Gastroesophageal sphincter (tissue), 4 donors: ENCODE data around the gene AFP. TPM values are rescaled to one million over a fixed set of nuclear protein-coding genes. Genes with fewer than 3 reads are reported as not detected.

ENCODE experiments used
- ATAC-seq: fragments of 150-250 bp; one replicate; pipeline ENCODE4 v1.9.1; 2016; ENCODE audit warnings: mild to moderate bottlenecking, moderate library complexity
- H3K27ac ChIP-seq, 4 donors: fragments of 200-600 bp; sonication (generic) in 3 of 4; 1 replicate in 3 of 4; 2 replicates in 1 of 4; pipeline ENCODE4 v1.5.1; 2016 to 2019
- H3K27me3 ChIP-seq: fragments of 200-600 bp; sonication (generic); one replicate; pipeline ENCODE4 v1.5.1; 2019
- H3K36me3 ChIP-seq, 2 donors: fragments of 200-600 bp; sonication (generic); one replicate each; pipeline ENCODE4 v1.5.1; 2019; ENCODE audit warnings: control low read depth in 1 of 2
- H3K4me1 ChIP-seq, 3 donors: fragments of 200-600 bp; sonication (generic); 1 replicate in 2 of 3; 2 replicates in 1 of 3; pipeline ENCODE4 v1.5.1; 2016 to 2019; ENCODE audit warnings: control low read depth in 2 of 3
- H3K4me3 ChIP-seq, 2 donors: fragments of 200-600 bp; sonication (generic); one replicate each; pipeline ENCODE4 v1.5.1; 2019; ENCODE audit warnings: mild to moderate bottlenecking in 1 of 2, moderate library complexity in 1 of 2
- H3K9me3 ChIP-seq, 3 donors: fragments of 200-600 bp; sonication (generic); one replicate each; pipeline ENCODE4 v1.5.1; 2017 to 2019; ENCODE audit warnings: control low read depth in 2 of 3
- EP300 ChIP-seq: sonication (generic); formaldehyde crosslinking; IDR thresholded peaks from one replicate; pipeline ENCODE4 v1.6.1; 2017; ENCODE audit warnings: antibody characterized with exemption, mild to moderate bottlenecking
- POLR2A ChIP-seq, 2 donors: fragments of 450-650 bp; IDR thresholded peaks; one replicate each; pipeline ENCODE4 v1.6.1; 2017; ENCODE audit warnings: antibody characterized with exemption in 2 of 2, mild to moderate bottlenecking in 2 of 2, moderate library complexity in 1 of 2
- POLR2AphosphoS5 ChIP-seq: sonication (generic); formaldehyde crosslinking; IDR thresholded peaks from one replicate; pipeline ENCODE4 v1.6.1; 2017; ENCODE audit warnings: antibody characterized with exemption
- WGBS, 2 donors: methylation state at CpG; one replicate each; pipeline ENCODE4 v1.1.5; 2018; ENCODE audit warnings: low coverage in 1 of 2; 5-methylcytosine and 5-hydroxymethylcytosine counted together
- total RNA-seq, 4 donors: library from RNA; depleted of rRNA; stranded (reverse); fragments of >200 nt; gene quantifications; one replicate each; pipeline ENCODE4 v1.1.0, GENCODE V29; 2016
- TF ChIP-seq, protein P1 (sequence below), 4 experiments: fragments of 200-600 bp in 2 of 4; fragments of 450-650 bp in 2 of 4; sonication (generic) in 1 of 4; IDR thresholded peaks; one replicate each; pipeline ENCODE4 v1.5.1; 2017 to 2019; ENCODE audit warnings: antibody characterized with exemption in 4 of 4, mild to moderate bottlenecking in 2 of 4, moderate library complexity in 2 of 4

Gene AFP
- total RNA-seq, 4 donors from 2014 or later = not detected

DNA sequence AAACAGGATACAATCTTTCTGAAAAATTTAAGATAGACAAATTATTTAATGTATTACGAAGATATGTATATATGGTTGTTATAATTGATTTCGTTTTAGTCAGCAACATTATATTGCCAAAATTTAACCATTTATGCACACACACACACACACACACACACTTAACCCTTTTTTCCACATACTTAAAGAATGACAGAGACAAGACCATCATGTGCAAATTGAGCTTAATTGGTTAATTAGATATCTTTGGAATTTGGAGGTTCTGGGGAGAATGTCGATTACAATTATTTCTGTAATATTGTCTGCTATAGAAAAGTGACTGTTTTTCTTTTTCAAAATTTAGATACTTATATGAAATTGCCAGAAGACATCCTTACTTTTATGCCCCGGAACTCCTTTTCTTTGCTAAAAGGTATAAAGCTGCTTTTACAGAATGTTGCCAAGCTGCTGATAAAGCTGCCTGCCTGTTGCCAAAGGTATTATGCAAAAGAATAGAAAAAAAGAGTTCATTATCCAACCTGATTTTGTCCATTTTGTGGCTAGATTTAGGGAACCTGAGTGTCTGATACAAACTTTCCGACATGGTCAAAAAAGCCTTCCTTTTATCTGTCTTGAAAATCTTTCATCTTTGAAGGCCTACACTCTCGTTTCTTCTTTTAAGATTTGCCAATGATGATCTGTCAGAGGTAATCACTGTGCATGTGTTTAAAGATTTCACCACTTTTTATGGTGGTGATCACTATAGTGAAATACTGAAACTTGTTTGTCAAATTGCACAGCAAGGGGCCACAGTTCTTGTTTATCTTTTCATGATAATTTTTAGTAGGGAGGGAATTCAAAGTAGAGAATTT, 26.8 kb upstream of the AFP start:
- ATAC-seq = no peak
- no peaks in the 10 kb centered on the region for H3K9me3 ChIP-seq
- TF ChIP-seq EP300 = no peak
- TF ChIP-seq POLR2A (IDR thresholded peaks at IDR 0.05) = no peak
- TF ChIP-seq, protein P1, sequence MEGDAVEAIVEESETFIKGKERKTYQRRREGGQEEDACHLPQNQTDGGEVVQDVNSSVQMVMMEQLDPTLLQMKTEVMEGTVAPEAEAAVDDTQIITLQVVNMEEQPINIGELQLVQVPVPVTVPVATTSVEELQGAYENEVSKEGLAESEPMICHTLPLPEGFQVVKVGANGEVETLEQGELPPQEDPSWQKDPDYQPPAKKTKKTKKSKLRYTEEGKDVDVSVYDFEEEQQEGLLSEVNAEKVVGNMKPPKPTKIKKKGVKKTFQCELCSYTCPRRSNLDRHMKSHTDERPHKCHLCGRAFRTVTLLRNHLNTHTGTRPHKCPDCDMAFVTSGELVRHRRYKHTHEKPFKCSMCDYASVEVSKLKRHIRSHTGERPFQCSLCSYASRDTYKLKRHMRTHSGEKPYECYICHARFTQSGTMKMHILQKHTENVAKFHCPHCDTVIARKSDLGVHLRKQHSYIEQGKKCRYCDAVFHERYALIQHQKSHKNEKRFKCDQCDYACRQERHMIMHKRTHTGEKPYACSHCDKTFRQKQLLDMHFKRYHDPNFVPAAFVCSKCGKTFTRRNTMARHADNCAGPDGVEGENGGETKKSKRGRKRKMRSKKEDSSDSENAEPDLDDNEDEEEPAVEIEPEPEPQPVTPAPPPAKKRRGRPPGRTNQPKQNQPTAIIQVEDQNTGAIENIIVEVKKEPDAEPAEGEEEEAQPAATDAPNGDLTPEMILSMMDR (IDR thresholded peaks at IDR 0.05) = no peak
- TF ChIP-seq POLR2AphosphoS5 = no peak
- H3K27me3 ChIP-seq = no peaks in the 10 kb centered on the region
- no peak overlapping the region for H3K4me3 ChIP-seq
- 74 to 75% methylated on average over 6 of the region's 6 CpGs for WGBS, 2 donors
- no peaks in the 10 kb centered on the region for H3K36me3 ChIP-seq
- no peak overlapping the region for H3K27ac ChIP-seq
- H3K4me1 ChIP-seq = no peaks in the 10 kb centered on the region

DNA sequence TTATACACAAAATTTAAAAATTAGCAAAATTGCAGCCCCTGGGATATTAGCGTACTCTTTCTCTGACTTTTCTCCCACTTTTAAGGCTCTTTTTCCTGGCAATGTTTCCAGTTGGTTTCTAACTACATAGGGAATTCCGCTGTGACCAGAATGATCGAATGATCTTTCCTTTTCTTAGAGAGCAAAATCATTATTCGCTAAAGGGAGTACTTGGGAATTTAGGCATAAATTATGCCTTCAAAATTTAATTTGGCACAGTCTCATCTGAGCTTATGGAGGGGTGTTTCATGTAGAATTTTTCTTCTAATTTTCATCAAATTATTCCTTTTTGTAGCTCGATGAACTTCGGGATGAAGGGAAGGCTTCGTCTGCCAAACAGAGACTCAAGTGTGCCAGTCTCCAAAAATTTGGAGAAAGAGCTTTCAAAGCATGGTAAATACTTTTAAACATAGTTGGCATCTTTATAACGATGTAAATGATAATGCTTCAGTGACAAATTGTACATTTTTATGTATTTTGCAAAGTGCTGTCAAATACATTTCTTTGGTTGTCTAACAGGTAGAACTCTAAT, 26.0 kb upstream of the AFP start:
- no peak overlapping the region for H3K27ac ChIP-seq

DNA sequence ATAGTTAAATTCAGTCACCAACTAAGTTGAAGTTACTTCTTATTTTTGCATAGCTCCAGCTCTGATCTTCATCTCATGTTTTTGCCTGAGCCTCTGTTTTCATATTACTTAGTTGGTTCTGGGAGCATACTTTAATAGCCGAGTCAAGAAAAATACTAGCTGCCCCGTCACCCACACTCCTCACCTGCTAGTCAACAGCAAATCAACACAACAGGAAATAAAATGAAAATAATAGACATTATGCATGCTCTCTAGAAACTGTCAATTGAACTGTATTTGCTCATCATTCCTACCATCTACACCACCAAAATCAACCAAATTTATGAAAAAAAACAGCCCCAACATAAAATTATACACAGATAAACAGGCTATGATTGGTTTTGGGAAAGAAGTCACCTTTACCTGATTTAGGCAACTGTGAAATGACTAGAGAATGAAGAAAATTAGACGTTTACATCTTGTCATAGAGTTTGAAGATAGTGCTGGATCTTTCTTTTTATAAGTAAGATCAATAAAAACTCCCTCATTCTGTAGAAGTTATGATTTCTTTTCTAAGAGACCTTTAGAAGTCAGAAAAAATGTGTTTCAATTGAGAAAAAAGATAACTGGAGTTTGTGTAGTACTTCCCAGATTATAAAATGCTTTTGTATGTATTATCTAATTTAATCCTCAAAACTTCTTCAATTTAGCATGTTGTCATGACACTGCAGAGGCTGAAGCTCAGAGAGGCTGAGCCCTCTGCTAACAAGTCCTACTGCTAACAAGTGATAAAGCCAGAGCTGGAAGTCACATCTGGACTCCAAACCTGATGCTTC, 24.9 kb upstream of the AFP start:
- Histone ChIP-seq H3K27me3 (no peaks in the 10 kb centered on the region), H3K27ac (no peak overlapping the region), H3K36me3 (no peaks in the 10 kb centered on the region), H3K4me1 (no peaks in the 10 kb centered on the region), H3K9me3 (no peaks in the 10 kb centered on the region), H3K4me3 (no peak overlapping the region)
- 70 to 81% methylated on average over 3 of the region's 3 CpGs for WGBS, 2 donors
- ATAC-seq = no peak
- TF ChIP-seq, protein P1 (IDR thresholded peaks at IDR 0.05) = no peak
- TF ChIP-seq POLR2AphosphoS5 = no peak
- TF ChIP-seq POLR2A (IDR thresholded peaks at IDR 0.05) = no peak

More for the DNA sequence above, 26.0 kb upstream of the AFP start:
- H3K9me3 ChIP-seq = no peaks in the 10 kb centered on the region
- H3K4me3 ChIP-seq = no peak overlapping the region
- no peaks in the 10 kb centered on the region for H3K27me3 ChIP-seq
- no peaks in the 10 kb centered on the region for H3K36me3 ChIP-seq
- WGBS, 2 donors = 81 to 91% methylated on average over 8 of the region's 8 CpGs
- TF ChIP-seq POLR2A (IDR thresholded peaks at IDR 0.05) = no peak
- TF ChIP-seq, protein P1 (IDR thresholded peaks at IDR 0.05) = no peak
- TF ChIP-seq EP300 = no peak
- no peak for TF ChIP-seq POLR2AphosphoS5
- ATAC-seq = no peak
- H3K4me1 ChIP-seq = no peaks in the 10 kb centered on the region

DNA sequence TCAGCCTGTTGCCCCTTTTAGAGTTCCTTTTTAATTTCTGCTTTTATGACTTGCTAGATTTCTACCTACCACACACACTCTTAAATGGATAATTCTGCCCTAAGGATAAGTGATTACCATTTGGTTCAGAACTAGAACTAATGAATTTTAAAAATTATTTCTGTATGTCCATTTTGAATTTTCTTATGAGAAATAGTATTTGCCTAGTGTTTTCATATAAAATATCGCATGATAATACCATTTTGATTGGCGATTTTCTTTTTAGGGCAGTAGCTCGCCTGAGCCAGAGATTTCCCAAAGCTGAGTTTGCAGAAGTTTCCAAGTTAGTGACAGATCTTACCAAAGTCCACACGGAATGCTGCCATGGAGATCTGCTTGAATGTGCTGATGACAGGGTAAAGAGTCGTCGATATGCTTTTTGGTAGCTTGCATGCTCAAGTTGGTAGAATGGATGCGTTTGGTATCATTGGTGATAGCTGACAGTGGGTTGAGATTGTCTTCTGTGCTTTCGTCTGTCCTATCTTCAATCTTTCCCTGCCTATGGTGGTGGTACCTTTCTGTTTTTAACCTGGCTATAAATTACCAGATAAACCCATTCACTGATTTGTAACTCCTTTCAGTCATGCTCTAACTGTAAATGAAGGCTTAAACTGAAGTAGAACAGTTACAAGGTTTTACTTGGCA, 24.1 kb upstream of the AFP start:
- Histone ChIP-seq H3K4me3 (no peak overlapping the region), H3K9me3 (no peaks in the 10 kb centered on the region), H3K36me3 (no peaks in the 10 kb centered on the region), H3K27me3 (no peaks in the 10 kb centered on the region), H3K4me1 (no peaks in the 10 kb centered on the region), H3K27ac (no peak overlapping the region)
- ATAC-seq = no peak
- 92 to 94% methylated on average over 7 of the region's 8 CpGs for WGBS, 2 donors
- no peak for TF ChIP-seq POLR2A (IDR thresholded peaks at IDR 0.05)
- TF ChIP-seq, protein P1 (IDR thresholded peaks at IDR 0.05) = no peak
- TF ChIP-seq POLR2AphosphoS5 = no peak
- TF ChIP-seq EP300 = no peak
